OCI-M2 (cell line): Measurements from ENCODE around the gene C4BPA.

Experiments
- DNase-seq: peaks from one replicate; lab custom pipeline; 2025; ENCODE audit not compliant: unreplicated experiment; lab: John Stamatoyannopoulos, UW

Gene C4BPA

GRCh38 chr1:207112616-207113296 is 8.7 kb downstream of the C4BPA start:
- no peak for DNase-seq

GRCh38 chr1:207115269-207115668 is 11.2 kb downstream of the C4BPA start:
- no peak for DNase-seq

GRCh38 chr1:207124389-207124788 is 20.4 kb downstream of the C4BPA start:
- no peak for DNase-seq

- no peak for DNase-seq
Measured at GRCh38 chr1:207128336-207128921, 24.4 kb downstream of the C4BPA start.

GRCh38 chr1:207129053-207129452 is 25.0 kb downstream of the C4BPA start:
- DNase-seq = no peak

- no peak for DNase-seq
Measured at GRCh38 chr1:207130252-207131036, 26.4 kb downstream of the C4BPA start.

- no peak for DNase-seq
Measured at GRCh38 chr1:207131163-207131562, 27.1 kb downstream of the C4BPA start.

- no peak for DNase-seq
Measured at GRCh38 chr1:207134581-207134980, 30.5 kb downstream of the C4BPA start.

GRCh38 chr1:207139616-207140015 is 35.6 kb downstream of the C4BPA start:
- no peak for DNase-seq

GRCh38 chr1:207140536-207140935 is 36.5 kb downstream of the C4BPA start:
- DNase-seq = no peak

GRCh38 chr1:207145401-207146058 is 41.5 kb downstream of the C4BPA start:
- no peak for DNase-seq

GRCh38 chr1:207151920-207152319 is 47.9 kb downstream of the C4BPA start:
- no peak for DNase-seq

- no peak for DNase-seq
Measured at GRCh38 chr1:207152792-207153468, 48.9 kb downstream of the C4BPA start.

GRCh38 chr1:207155028-207155427 is 51.0 kb downstream of the C4BPA start:
- no peak for DNase-seq

- no peak for DNase-seq
Measured at GRCh38 chr1:207156095-207156494, 52.1 kb downstream of the C4BPA start.

- DNase-seq = no peak
Measured at GRCh38 chr1:207156826-207157225, 52.8 kb downstream of the C4BPA start.

GRCh38 chr1:207164086-207164485 is 60.1 kb downstream of the C4BPA start:
- no peak for DNase-seq

GRCh38 chr1:207172321-207172720 is 68.3 kb downstream of the C4BPA start:
- no peak for DNase-seq

- no peak for DNase-seq
Measured at GRCh38 chr1:207172885-207173284, 68.9 kb downstream of the C4BPA start.

- no peak for DNase-seq
Measured at GRCh38 chr1:207173396-207173795, 69.4 kb downstream of the C4BPA start.

GRCh38 chr1:207174913-207175312 is 70.9 kb downstream of the C4BPA start:
- DNase-seq = no peak
